ENCODE measurements around the gene SYT1. TPM values are rescaled to one million over a fixed set of nuclear protein-coding genes. Genes with fewer than 3 reads are reported as not detected.

The SYT1 gene
- total and polyA plus RNA-seq, 11 donors, result 0.08 to 0.86 (median 0.16) TPM; not detected in 6

- Histone ChIP-seq H3K4me3 (no peak overlapping the region), H3K4me1 (no peaks in the 10 kb centered on the region), H3K9me3 (no peaks in the 10 kb centered on the region), H3K27me3 (no peaks in the 10 kb centered on the region), H3K36me3 (no peaks in the 10 kb centered on the region), H3K27ac (no peak overlapping the region)
- no peak for ATAC-seq
- intact Hi-C loops (cut with DNase I), result no loop called here
- TF ChIP-seq POLR2A (IDR thresholded peaks at IDR 0.05) (no peak), CTCF (IDR thresholded peaks at IDR 0.05) (no peak)
- no peak for DNase-seq
Observed at GRCh38 chr12:78880078-78880477, 15.5 kb downstream of the SYT1 start.

- Histone ChIP-seq H3K36me3 (no peaks in the 10 kb centered on the region), H3K9me3 (no peaks in the 10 kb centered on the region), H3K4me1 (no peaks in the 10 kb centered on the region), H3K27me3 (no peaks in the 10 kb centered on the region), H3K27ac (no peak overlapping the region), H3K4me3 (no peak overlapping the region)
- 82 to 88% (median 87%) methylated on average over 2 of the region's 2 CpGs for WGBS, 4 donors
- DNase-seq, result no peak
- no peak for ATAC-seq
- intact Hi-C loops (cut with DNase I), result no loop called here
- TF ChIP-seq POLR2A (IDR thresholded peaks at IDR 0.05) (no peak), CTCF (IDR thresholded peaks at IDR 0.05) (no peak)
Observed at GRCh38 chr12:78881685-78882084, 17.1 kb downstream of the SYT1 start.

GRCh38 chr12:78885466-78885865 lies 20.9 kb downstream of the SYT1 start:
- H3K4me1 ChIP-seq, result no peaks in the 10 kb centered on the region
- no peaks in the 10 kb centered on the region for H3K36me3 ChIP-seq
- H3K27me3 ChIP-seq, result peaks cover 0 to 3% (median 0%) of the 10 kb centered on the region in 9 donors
- no peak overlapping the region for H3K4me3 ChIP-seq
- intact Hi-C loops (cut with DNase I), result no loop called here
- ATAC-seq (no peak), DNase-seq (no peak)
- 57 to 66% (median 60%) methylated on average over 2 of the region's 2 CpGs for WGBS, 4 donors
- no peak overlapping the region for H3K27ac ChIP-seq
- TF ChIP-seq CTCF (IDR thresholded peaks at IDR 0.05) (no peak), POLR2A (IDR thresholded peaks at IDR 0.05) (no peak)
- H3K9me3 ChIP-seq, result no peaks in the 10 kb centered on the region

DNA sequence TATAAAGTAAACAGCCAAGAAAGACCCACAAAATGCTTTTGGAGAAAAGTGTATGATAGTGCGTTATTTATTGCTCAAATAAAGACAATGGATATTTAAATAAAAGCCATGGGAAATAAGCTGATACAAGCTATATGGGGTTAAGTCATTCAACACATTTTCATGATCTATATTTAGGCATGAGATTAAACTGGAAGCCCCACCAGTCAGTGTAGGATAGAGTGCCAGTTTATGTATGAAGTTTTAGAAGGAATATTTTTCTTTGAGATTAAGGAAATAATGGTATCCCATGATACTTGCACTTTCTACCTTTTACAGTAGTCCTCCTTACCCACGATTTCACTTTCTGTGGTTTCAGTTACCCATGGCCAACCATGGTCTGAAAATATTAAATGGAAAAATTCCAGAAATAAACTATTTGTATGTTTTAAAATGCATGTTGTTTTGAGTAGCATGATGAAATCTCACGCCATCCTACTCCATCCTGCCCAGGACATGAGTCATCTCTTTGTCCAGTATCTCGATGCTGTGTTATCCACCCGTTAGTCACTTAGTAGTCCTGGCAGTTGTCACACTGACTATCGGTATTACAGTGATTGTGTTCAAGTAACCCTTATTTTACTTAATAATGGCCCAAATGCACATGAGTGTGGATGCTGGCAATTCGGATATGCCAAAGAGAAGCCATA lies 22.3 kb downstream of the SYT1 start:
- no peak for DNase-seq
- no peak overlapping the region for H3K27ac ChIP-seq
- no peaks in the 10 kb centered on the region for H3K36me3 ChIP-seq
- H3K4me1 ChIP-seq, result no peaks in the 10 kb centered on the region
- 48 to 60% (median 53%) methylated on average over 7 of the region's 7 CpGs for WGBS, 4 donors
- H3K4me3 ChIP-seq, result no peak overlapping the region
- no peak for TF ChIP-seq CTCF (IDR thresholded peaks at IDR 0.05)
- TF ChIP-seq POLR2A (IDR thresholded peaks at IDR 0.05), result no peak
- H3K27me3 ChIP-seq, result peaks cover 0 to 3% (median 0%) of the 10 kb centered on the region in 9 donors
- H3K9me3 ChIP-seq, result no peaks in the 10 kb centered on the region
- intact Hi-C loops (cut with DNase I), result no loop called here
- ATAC-seq, result no peak
